MCF 10A (cell line): ENCODE results near the gene SERTAD2. TPM values are rescaled to one million over a fixed set of nuclear protein-coding genes. Genes with fewer than 3 reads are reported as not detected.

ENCODE experiments used
- BruUV-seq: library from RNA; stranded (reverse); fragments of 400-500 nt; replicated peaks from 2 replicates; lab custom pipeline; 2021; lab: Mats Ljungman, UMichigan
- CTCF ChIA-PET: fragments of 300-600 bp; sonication (Branson Sonifier 250); formaldehyde crosslinking; extraction: SDS; loops from one replicate; lab custom pipeline; 2021; ENCODE audit warnings: antibody characterized with exemption, inconsistent platforms; lab: Yijun Ruan, JAX
- POLR2A ChIA-PET: fragments of 300-600, 350-650 bp; sonication (Branson Sonifier 250); formaldehyde crosslinking; extraction: SDS; loops from one replicate; lab custom pipeline; 2020; ENCODE audit warnings: antibody characterized with exemption, inconsistent platforms; lab: Yijun Ruan, JAX
- DNase-seq: peaks from one replicate; pipeline ENCODE4 v3.0.0-alpha.2; 2018; ENCODE audit not compliant: unreplicated experiment
- H3K27ac Mint-ChIP-seq: one replicate; pipeline ENCODE4 v1.8.0; 2022; ENCODE audit warnings: mild to moderate bottlenecking, low read depth, mixed read lengths; ENCODE audit not compliant: unreplicated experiment
- H3K27me3 Mint-ChIP-seq: one replicate; pipeline ENCODE4 v1.8.0; 2022; ENCODE audit warnings: mixed read lengths; ENCODE audit not compliant: insufficient read depth, unreplicated experiment
- H3K36me3 Mint-ChIP-seq: one replicate; pipeline ENCODE4 v1.8.0; 2022; ENCODE audit warnings: mild to moderate bottlenecking, moderate library complexity, mixed read lengths; ENCODE audit not compliant: insufficient read depth, unreplicated experiment
- H3K4me1 Mint-ChIP-seq: one replicate; pipeline ENCODE4 v1.8.0; 2022; ENCODE audit warnings: mixed read lengths; ENCODE audit not compliant: insufficient read depth, unreplicated experiment
- H3K4me3 Mint-ChIP-seq: one replicate; pipeline ENCODE4 v1.8.0; 2022; ENCODE audit warnings: mild to moderate bottlenecking, moderate library complexity, mixed read lengths; ENCODE audit not compliant: unreplicated experiment
- H3K9me3 Mint-ChIP-seq: one replicate; pipeline ENCODE4 v1.8.0; 2022; ENCODE audit warnings: mixed read lengths; ENCODE audit not compliant: unreplicated experiment
- CTCF ChIP-seq: fragments of 200-600 bp; IDR thresholded peaks from one replicate; pipeline ENCODE4 v1.8.0; 2022; ENCODE audit warnings: antibody characterized with exemption, mild to moderate bottlenecking; ENCODE audit not compliant: unreplicated experiment
- intact Hi-C: fragments of 100-400 bp; cut with micrococcal nuclease; formaldehyde crosslinking; loops from 2 replicates; pipeline ENCODE4 v1.14.1; 2022
- total RNA-seq: library from RNA; stranded (reverse); gene quantifications from 2 replicates; pipeline ENCODE4 v1.2.3, GENCODE V29; 2022

SERTAD2 gene
- total RNA-seq, 1 experiment from 2014 or later = 15.0 TPM

GRCh38 chr2:64625299-64626145 is 28.2 kb downstream of the SERTAD2 start:
- no peak for TF ChIP-seq CTCF
- no peaks in the 10 kb centered on the region for H3K27me3 Mint-ChIP-seq
- no peaks in the 10 kb centered on the region for H3K9me3 Mint-ChIP-seq
- ChIA-PET POLR2A (interaction anchor here (0.6 to 0.9 kb wide), 3 partner anchors 17 to 564 kb away, joined by 3 read pairs; no protein-coding TSS in a partner anchor), CTCF (interaction anchor here (0.8 to 0.9 kb wide), 2 partner anchors 9 to 164 kb away, joined by 3 read pairs; no protein-coding TSS in a partner anchor)
- H3K4me3 Mint-ChIP-seq = no peak overlapping the region
- peaks cover 18% of the 10 kb centered on the region for H3K36me3 Mint-ChIP-seq
- intact Hi-C loops = no loop called here
- BruUV-seq = no TSS peak
- no peaks in the 10 kb centered on the region for H3K4me1 Mint-ChIP-seq
- no peak overlapping the region for H3K27ac Mint-ChIP-seq
- DNase-seq = no peak

- no peak for TF ChIP-seq CTCF
- Mint-ChIP-seq H3K36me3 (peaks cover 17% of the 10 kb centered on the region), H3K27me3 (no peaks in the 10 kb centered on the region), H3K27ac (no peak overlapping the region), H3K4me1 (no peaks in the 10 kb centered on the region), H3K9me3 (no peaks in the 10 kb centered on the region), H3K4me3 (no peak overlapping the region)
- no peak for DNase-seq
- POLR2A ChIA-PET = interaction anchor here (0.6 kb wide), 1 partner anchor 564 kb away, joined by 3 read pairs; no protein-coding TSS in a partner anchor
- CTCF ChIA-PET = no interaction called here
- intact Hi-C loops = no loop called here
- no TSS peak for BruUV-seq
These were observed 28.9 kb downstream of the SERTAD2 start for GRCh38 chr2:64624862-64625261.

- no peaks in the 10 kb centered on the region for H3K9me3 Mint-ChIP-seq
- CTCF ChIA-PET = interaction anchor here (0.6 kb wide), 1 partner anchor 53 kb away, joined by 3 read pairs; no protein-coding TSS in a partner anchor
- POLR2A ChIA-PET = no interaction called here
These were observed 29.6 kb downstream of the SERTAD2 start for GRCh38 chr2:64624108-64624610.

More at GRCh38 chr2:64624108-64624610, 29.6 kb downstream of the SERTAD2 start:
- Mint-ChIP-seq H3K27me3 (no peaks in the 10 kb centered on the region), H3K4me3 (no peak overlapping the region), H3K36me3 (peaks cover 11% of the 10 kb centered on the region), H3K4me1 (no peaks in the 10 kb centered on the region), H3K27ac (no peak overlapping the region)
- intact Hi-C loops = no loop called here
- TF ChIP-seq CTCF = no peak
- no peak for DNase-seq
- BruUV-seq = no TSS peak
